Effector memory CD4-positive, alpha-beta T cell (primary cell): ENCODE measurements around the gene KCNIP2.
A peak's percentile ranks its signal among the peaks of the same experiment; 100 is the strongest.

ENCODE experiments used
- DNase-seq, 3 donors: peaks; one replicate each; pipeline ENCODE4 v3.0.0-alpha.2; 2020
- H3K27ac ChIP-seq: 2 replicates; pipeline ENCODE4 v1.7.0; 2013; ENCODE audit warnings: mild to moderate bottlenecking, low read length, moderate library complexity; ENCODE audit not compliant: insufficient read depth, poor library complexity, severe bottlenecking
- H3K27me3 ChIP-seq: replicated peaks from 2 replicates; pipeline ENCODE4 v1.7.0; 2013; ENCODE audit warnings: mild to moderate bottlenecking, low read length; ENCODE audit not compliant: insufficient read depth, control insufficient read depth, poor library complexity, severe bottlenecking
- H3K36me3 ChIP-seq: 2 replicates; pipeline ENCODE4 v1.7.0; 2013; ENCODE audit warnings: mild to moderate bottlenecking, low read length, moderate library complexity; ENCODE audit not compliant: control insufficient read depth, insufficient read depth
- H3K4me1 ChIP-seq: 2 replicates; pipeline ENCODE4 v1.7.0; 2013; ENCODE audit warnings: low read length, mild to moderate bottlenecking; ENCODE audit not compliant: control insufficient read depth, insufficient read depth, poor library complexity, severe bottlenecking
- H3K4me3 ChIP-seq: 2 replicates; pipeline ENCODE4 v1.7.0; 2013; ENCODE audit warnings: low read length, low read depth, mild to moderate bottlenecking; ENCODE audit not compliant: insufficient read depth, poor library complexity, severe bottlenecking
- H3K9me3 ChIP-seq: 2 replicates; pipeline ENCODE4 v1.7.0; 2013; ENCODE audit warnings: mild to moderate bottlenecking, low read length, moderate library complexity; ENCODE audit not compliant: control insufficient read depth

The KCNIP2 gene

GRCh38 chr10:101778781-101779543, 64.6 kb downstream of the KCNIP2 start:
- Histone ChIP-seq H3K4me3 (peak overlapping the region; percentile 46), H3K36me3 (no peaks in the 10 kb centered on the region), H3K9me3 (no peaks in the 10 kb centered on the region), H3K27me3 (peaks cover 31% of the 10 kb centered on the region), H3K27ac (no peak overlapping the region), H3K4me1 (peaks cover 57% of the 10 kb centered on the region)
- peak in 1 of 3 donors; percentile 7 for DNase-seq

- Histone ChIP-seq H3K27me3 (peaks cover 38% of the 10 kb centered on the region), H3K9me3 (no peaks in the 10 kb centered on the region), H3K4me1 (peaks cover 54% of the 10 kb centered on the region), H3K4me3 (no peak overlapping the region), H3K27ac (no peak overlapping the region), H3K36me3 (no peaks in the 10 kb centered on the region)
- no peak for DNase-seq
These were observed 65.3 kb downstream of the KCNIP2 start for GRCh38 chr10:101778151-101778780.

- H3K36me3 ChIP-seq: no peaks in the 10 kb centered on the region
- DNase-seq: no peak
- no peak overlapping the region for H3K27ac ChIP-seq
- H3K27me3 ChIP-seq: peaks cover 43% of the 10 kb centered on the region
- H3K4me3 ChIP-seq: no peak overlapping the region
- no peaks in the 10 kb centered on the region for H3K9me3 ChIP-seq
- peaks cover 49% of the 10 kb centered on the region for H3K4me1 ChIP-seq
These were observed 65.9 kb downstream of the KCNIP2 start for GRCh38 chr10:101777619-101778145.

GRCh38 chr10:101776161-101776817, 67.3 kb downstream of the KCNIP2 start:
- Histone ChIP-seq H3K36me3 (no peaks in the 10 kb centered on the region), H3K4me3 (no peak overlapping the region), H3K9me3 (no peaks in the 10 kb centered on the region), H3K4me1 (peaks cover 36% of the 10 kb centered on the region), H3K27ac (no peak overlapping the region), H3K27me3 (peaks cover 53% of the 10 kb centered on the region)
- DNase-seq: no peak
